K562 (cell line): ENCODE measurements around the gene PPP2R2B. TPM values are rescaled to one million over a fixed set of nuclear protein-coding genes. Genes with fewer than 3 reads are reported as not detected.

Experiments
- ATAC-seq: fragments of 200-7000 bp; cut with Tn5 transposase; 3 replicates; pipeline ENCODE4 v1.9.1; 2020; ENCODE audit warnings: moderate library complexity
- BruUV-seq: library from RNA; stranded (reverse); fragments of 400-500 nt; replicated peaks from 2 replicates; lab custom pipeline; 2021; lab: Mats Ljungman, UMichigan
- CTCF ChIA-PET: fragments of 300-600 bp; formaldehyde crosslinking; extraction: SDS; loops from one replicate; lab custom pipeline; 2021; ENCODE audit warnings: low intra/inter-chr PET ratio; lab: Yijun Ruan, JAX
- POLR2A ChIA-PET: fragments of 300-600, 350-650 bp; sonication (Branson Sonifier 250); formaldehyde crosslinking; extraction: SDS; loops from one replicate; lab custom pipeline; 2021; ENCODE audit warnings: antibody characterized with exemption, inconsistent platforms; lab: Yijun Ruan, JAX
- DNase-seq, 4 experiments: peaks; one replicate each; pipeline versions ENCODE4 v3.0.0 to v3.0.0-alpha.2; 2011 to 2018; ENCODE audit warnings: low spot score in 3 of 4, mixed read lengths in 3 of 4; ENCODE audit errors: extremely low read depth in 1 of 4
- FAIRE-seq: peaks from 2 replicates; lab custom pipeline; 2011; peaks lifted over from hg19 to GRCh38; lab: Jason Lieb, UNC
- H2AFZ ChIP-seq: 2 replicates; pipeline ENCODE4 v1.6.0; 2011; ENCODE audit warnings: low read depth, low read length, control low read depth, inconsistent platforms
- H3K27ac ChIP-seq: fragments of 200-600 bp; 3 replicates; pipeline ENCODE4 v1.8.0; 2011; ENCODE audit warnings: low read depth, mild to moderate bottlenecking, control low read depth, inconsistent platforms, low read length, moderate library complexity, mixed read lengths; ENCODE audit errors: extremely low read depth
- H3K27me3 ChIP-seq, 2 experiments: fragments of 300-600 bp in 1 of 2; 2 replicates in 1 of 2; 3 replicates in 1 of 2; pipeline versions ENCODE4 v1.6.0 to v1.8.0; 2011; ENCODE audit warnings: inconsistent platforms in 2 of 2, low read length in 2 of 2, mild to moderate bottlenecking in 1 of 2, mixed read lengths in 1 of 2, moderate library complexity in 1 of 2; ENCODE audit not compliant: control insufficient read depth in 2 of 2, insufficient read depth in 2 of 2
- H3K36me3 ChIP-seq: fragments of 300-600 bp; 3 replicates; pipeline ENCODE4 v1.8.0; 2011; ENCODE audit warnings: mild to moderate bottlenecking, low read length, inconsistent platforms; ENCODE audit not compliant: control insufficient read depth, insufficient read depth
- H3K4me1 ChIP-seq, 2 experiments: fragments of 200-600 bp in 1 of 2; replicated peaks in 1 of 2; 2 replicates in 1 of 2; 3 replicates in 1 of 2; pipeline versions ENCODE4 v1.5.1 to v1.8.0; 2011; ENCODE audit warnings: inconsistent platforms in 2 of 2, low read length in 2 of 2, mild to moderate bottlenecking in 1 of 2, mixed read lengths in 1 of 2, moderate library complexity in 1 of 2; ENCODE audit not compliant: control insufficient read depth in 2 of 2, insufficient read depth in 2 of 2
- H3K4me2 ChIP-seq: 2 replicates; pipeline ENCODE4 v1.6.1; 2011; ENCODE audit warnings: low read length, control low read depth, inconsistent platforms, mixed read lengths; ENCODE audit not compliant: insufficient read depth
- H3K4me3 ChIP-seq: fragments of 200-600 bp; sonication (generic), shearing (Covaris generic); 2 replicates; pipeline ENCODE4 v1.5.1; 2016; ENCODE audit warnings: control low read depth, inconsistent platforms
- H3K79me2 ChIP-seq: fragments of 200-600 bp; 3 replicates; pipeline ENCODE4 v1.8.0; 2011; ENCODE audit warnings: low read length, inconsistent platforms; ENCODE audit not compliant: control insufficient read depth, insufficient read depth
- H3K9ac ChIP-seq, 2 experiments: 2 replicates each; pipeline versions ENCODE4 v1.6.0 to v1.6.1; 2011; ENCODE audit warnings: low read depth in 2 of 2, low read length in 2 of 2, control low read depth in 1 of 2, inconsistent platforms in 1 of 2, mild to moderate bottlenecking in 1 of 2, mixed read lengths in 1 of 2; ENCODE audit not compliant: insufficient read depth in 1 of 2
- H3K9me1 ChIP-seq: one replicate; pipeline ENCODE4 v1.6.0; 2011; ENCODE audit warnings: inconsistent platforms, mild to moderate bottlenecking, low read length, moderate library complexity; ENCODE audit not compliant: control insufficient read depth, insufficient read depth
- H3K9me3 ChIP-seq: replicated peaks from 2 replicates; pipeline ENCODE4 v1.5.1; 2011; ENCODE audit warnings: low read depth, low read length, inconsistent platforms; ENCODE audit not compliant: control insufficient read depth, insufficient read depth
- H4K20me1 ChIP-seq: replicated peaks from 2 replicates; pipeline ENCODE4 v1.6.1; 2011; ENCODE audit warnings: low read length, inconsistent platforms, mixed read lengths; ENCODE audit not compliant: control insufficient read depth, insufficient read depth
- CEBPG ChIP-seq, 3 experiments: fragments of 200-800 bp in 1 of 3; sonication (Bioruptor generic) in 1 of 3; sonication (generic) in 1 of 3; formaldehyde crosslinking in 1 of 3; IDR thresholded peaks in 2 of 3; conservative IDR thresholded peaks in 1 of 3; 2 replicates each; pipeline versions ENCODE4 v1.6.1 to v1.8.0; 2016 to 2022; ENCODE audit warnings: missing compliant biosample characterization in 2 of 3, missing genetic modification characterization in 2 of 3, mild to moderate bottlenecking in 1 of 3, missing genetic modification reagents in 1 of 3
- FOXM1 ChIP-seq, 2 experiments: fragments of 450-650 bp in 1 of 2; sonication (generic) in 1 of 2; formaldehyde crosslinking in 1 of 2; IDR thresholded peaks; 2 replicates each; pipeline versions ENCODE4 v1.6.1 to v1.9.0; 2017 to 2022; ENCODE audit warnings: low read depth in 2 of 2, mild to moderate bottlenecking in 2 of 2, missing genetic modification reagents in 1 of 2, moderate library complexity in 1 of 2
- ZNF57 ChIP-seq: fragments of 450-650 bp; formaldehyde crosslinking; IDR thresholded peaks from 2 replicates; pipeline ENCODE4 v1.4.0; 2020; ENCODE audit warnings: mild to moderate bottlenecking, moderate library complexity
- ZNF778 ChIP-seq: fragments of 450-650 bp; formaldehyde crosslinking; IDR thresholded peaks from 2 replicates; pipeline ENCODE4 v1.4.0; 2020; ENCODE audit warnings: mild to moderate bottlenecking, moderate library complexity
- WGBS: fragments of 100-300 bp; shearing (Covaris generic); methylation state at CpG from one replicate; pipeline ENCODE4 v1.1.6; 2016; ENCODE audit warnings: low coverage, mixed read lengths; ENCODE audit not compliant: insufficient coverage; ENCODE audit errors: missing lambda C conversion rate; 5-methylcytosine and 5-hydroxymethylcytosine counted together
- in situ Hi-C: fragments of 300-500 bp; cut with MboI; formaldehyde crosslinking; loops from 4 replicates; pipeline ENCODE4 v1.15.0; 2018; ENCODE audit warnings: inconsistent platforms, mixed read lengths
- intact Hi-C: fragments of 100-400 bp; cut with micrococcal nuclease; formaldehyde crosslinking; loops from 2 replicates; pipeline ENCODE4 v1.14.2; 2022
- polyA plus RNA-seq, 8 experiments: library from polyadenylated mRNA; depleted of rRNA in 4 of 8; stranded (reverse) in 5 of 8; unstranded in 3 of 8; fragments of >200 nt; fragmentation: Nextera tagmentation in 2 of 8; fragmentation: Illumina TruSeq in 1 of 8; extraction: Ambion mirVana in 2 of 8; extraction: Trizol in 1 of 8; gene quantifications; 2 replicates each; pipeline versions ENCODE4 v1.2.1 to v1.2.3, GENCODE V29; 2011 to 2014; ENCODE audit warnings: inconsistent platforms in 1 of 8, missing spikeins in 1 of 8
- total RNA-seq, 7 experiments: library from RNA; depleted of rRNA in 6 of 7; stranded (reverse); fragments of >200 nt in 6 of 7; fragmentation: Illumina TruSeq in 2 of 7; extraction: Trizol in 2 of 7; gene quantifications; 2 replicates each; pipeline versions ENCODE4 v1.2.1 to v1.2.3, GENCODE V29; 2011 to 2021; ENCODE audit warnings: low replicate concordance in 1 of 7
- TF ChIP-seq, protein P1 (sequence below), 2 experiments: fragments of 150-350 bp in 1 of 2; IDR thresholded peaks; 2 replicates each; pipeline ENCODE4 v1.6.1; 2012 to 2016; ENCODE audit warnings: low read depth in 2 of 2, low read length in 2 of 2, mild to moderate bottlenecking in 1 of 2, moderate library complexity in 1 of 2

PPP2R2B gene
- total and polyA plus RNA-seq, 9 of the 15 experiments (the other 6 are each of a cell fraction or from before 2014, with no cell fraction given): not detected

DNA sequence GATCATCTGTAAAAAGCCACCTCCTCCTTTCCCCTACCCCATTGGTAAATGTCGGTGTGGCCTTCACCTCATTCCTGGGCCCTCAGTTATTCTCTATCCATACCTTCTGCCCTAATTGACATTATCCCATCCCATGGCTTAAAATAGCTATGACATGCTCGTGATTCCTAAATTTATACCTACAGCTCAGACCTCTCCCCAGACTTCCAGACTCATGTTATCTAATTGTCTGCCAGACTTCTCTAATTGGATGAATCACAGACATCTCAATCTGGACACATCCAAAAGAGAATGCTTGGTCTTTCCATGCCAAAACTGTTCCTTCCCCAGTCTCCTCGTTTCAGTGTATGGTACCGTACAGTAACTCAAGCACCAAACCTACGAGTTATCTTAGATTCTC, 249.6 kb downstream of the PPP2R2B start:
- Histone ChIP-seq H3K9me3 (no peaks in the 10 kb centered on the region), H3K27ac (no peak overlapping the region), H3K4me3 (no peak overlapping the region), H3K4me2 (no peak overlapping the region), H2AFZ (no peak overlapping the region), H3K36me3 (no peaks in the 10 kb centered on the region), H3K4me1 (no peaks in the 10 kb centered on the region), H3K9ac (no peak overlapping the region), H3K27me3 (no peaks in the 10 kb centered on the region), H3K79me2 (no peaks in the 10 kb centered on the region), H4K20me1 (no peaks in the 10 kb centered on the region), H3K9me1 (no peaks in the 10 kb centered on the region)
- no TSS peak for BruUV-seq
- WGBS: 0% methylated on average over 5 of the region's 5 CpGs
- POLR2A ChIA-PET: no interaction called here
- CTCF ChIA-PET: no interaction called here
- TF ChIP-seq ZNF778: no peak
- no peak for TF ChIP-seq ZNF57 (CRISPR knock-in tag)
- TF ChIP-seq CEBPG (CRISPR knock-in tag; IDR thresholded peaks at IDR 0.05): no peak
- no peak for TF ChIP-seq CEBPG (tag; conservative IDR thresholded peaks at IDR 0.05 in 1 of 2, IDR thresholded peaks at IDR 0.05 in 1 of 2)
- TF ChIP-seq FOXM1 (IDR thresholded peaks at IDR 0.05; ENCODE audit: low read depth): no peak
- TF ChIP-seq FOXM1 (CRISPR knock-in tag; IDR thresholded peaks at IDR 0.05; ENCODE audit: low read depth): no peak
- TF ChIP-seq, protein P1, sequence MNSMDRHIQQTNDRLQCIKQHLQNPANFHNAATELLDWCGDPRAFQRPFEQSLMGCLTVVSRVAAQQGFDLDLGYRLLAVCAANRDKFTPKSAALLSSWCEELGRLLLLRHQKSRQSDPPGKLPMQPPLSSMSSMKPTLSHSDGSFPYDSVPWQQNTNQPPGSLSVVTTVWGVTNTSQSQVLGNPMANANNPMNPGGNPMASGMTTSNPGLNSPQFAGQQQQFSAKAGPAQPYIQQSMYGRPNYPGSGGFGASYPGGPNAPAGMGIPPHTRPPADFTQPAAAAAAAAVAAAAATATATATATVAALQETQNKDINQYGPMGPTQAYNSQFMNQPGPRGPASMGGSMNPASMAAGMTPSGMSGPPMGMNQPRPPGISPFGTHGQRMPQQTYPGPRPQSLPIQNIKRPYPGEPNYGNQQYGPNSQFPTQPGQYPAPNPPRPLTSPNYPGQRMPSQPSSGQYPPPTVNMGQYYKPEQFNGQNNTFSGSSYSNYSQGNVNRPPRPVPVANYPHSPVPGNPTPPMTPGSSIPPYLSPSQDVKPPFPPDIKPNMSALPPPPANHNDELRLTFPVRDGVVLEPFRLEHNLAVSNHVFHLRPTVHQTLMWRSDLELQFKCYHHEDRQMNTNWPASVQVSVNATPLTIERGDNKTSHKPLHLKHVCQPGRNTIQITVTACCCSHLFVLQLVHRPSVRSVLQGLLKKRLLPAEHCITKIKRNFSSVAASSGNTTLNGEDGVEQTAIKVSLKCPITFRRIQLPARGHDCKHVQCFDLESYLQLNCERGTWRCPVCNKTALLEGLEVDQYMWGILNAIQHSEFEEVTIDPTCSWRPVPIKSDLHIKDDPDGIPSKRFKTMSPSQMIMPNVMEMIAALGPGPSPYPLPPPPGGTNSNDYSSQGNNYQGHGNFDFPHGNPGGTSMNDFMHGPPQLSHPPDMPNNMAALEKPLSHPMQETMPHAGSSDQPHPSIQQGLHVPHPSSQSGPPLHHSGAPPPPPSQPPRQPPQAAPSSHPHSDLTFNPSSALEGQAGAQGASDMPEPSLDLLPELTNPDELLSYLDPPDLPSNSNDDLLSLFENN (IDR thresholded peaks at IDR 0.05; ENCODE audit: low read depth in 2 of 2, low read length in 2 of 2): no peak
- FAIRE-seq (no peak), DNase-seq (no peak), ATAC-seq (no peak)
- in situ Hi-C loops: no loop called here
- intact Hi-C loops: no loop called here
